ENCODE results near the gene IPO7. TPM values are rescaled to one million over a fixed set of nuclear protein-coding genes. Genes with fewer than 3 reads are reported as not detected.
A peak's percentile ranks its signal among the peaks of the same experiment; 100 is the strongest.

Gene IPO7
- total RNA-seq, 1 experiment from 2014 or later, result 78.9 TPM

DNA sequence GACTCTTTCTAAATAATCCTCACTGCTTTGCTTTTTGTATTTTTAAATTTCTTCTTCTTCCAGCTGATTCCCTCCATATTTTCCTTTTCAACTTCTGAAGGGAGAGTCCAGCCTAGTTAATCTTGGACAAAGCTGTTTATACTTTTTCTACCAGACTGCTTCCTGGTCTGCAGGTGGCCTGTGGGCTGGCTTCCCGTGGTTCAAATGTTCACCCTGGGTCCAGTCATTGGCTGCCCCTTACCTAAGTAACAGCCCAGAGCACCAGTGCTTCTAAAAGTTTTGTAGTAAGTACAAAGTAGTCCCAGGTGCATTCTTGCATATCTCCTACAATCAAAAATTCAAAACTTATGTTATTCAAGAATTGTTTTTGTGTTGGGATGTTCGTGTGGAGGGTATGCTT, 95.4 kb downstream of the IPO7 start:
- ChIA-PET POLR2A (ENCODE audit: unreplicated experiment) (no interaction called here), CTCF (no interaction called here)
- no peak overlapping the region for H2AFZ ChIP-seq (ENCODE audit: low read length)
- H3K79me2 ChIP-seq (ENCODE audit: low read length), result no peaks in the 10 kb centered on the region
- no peaks in the 10 kb centered on the region for H3K27me3 ChIP-seq (ENCODE audit: low read length)
- intact Hi-C loops (cut with micrococcal nuclease), result no loop called here
- BruUV-seq (replicated peaks), result no TSS peak
- ATAC-seq (no peak), DNase-seq (no peak)
- no peak overlapping the region for H3K27ac ChIP-seq (ENCODE audit: low read length)
- peaks cover 11% of the 10 kb centered on the region; the same call in 1 of the 2 replicates for H3K36me3 ChIP-seq (ENCODE audit: low read depth, low read length)
- TF ChIP-seq, protein P1, sequence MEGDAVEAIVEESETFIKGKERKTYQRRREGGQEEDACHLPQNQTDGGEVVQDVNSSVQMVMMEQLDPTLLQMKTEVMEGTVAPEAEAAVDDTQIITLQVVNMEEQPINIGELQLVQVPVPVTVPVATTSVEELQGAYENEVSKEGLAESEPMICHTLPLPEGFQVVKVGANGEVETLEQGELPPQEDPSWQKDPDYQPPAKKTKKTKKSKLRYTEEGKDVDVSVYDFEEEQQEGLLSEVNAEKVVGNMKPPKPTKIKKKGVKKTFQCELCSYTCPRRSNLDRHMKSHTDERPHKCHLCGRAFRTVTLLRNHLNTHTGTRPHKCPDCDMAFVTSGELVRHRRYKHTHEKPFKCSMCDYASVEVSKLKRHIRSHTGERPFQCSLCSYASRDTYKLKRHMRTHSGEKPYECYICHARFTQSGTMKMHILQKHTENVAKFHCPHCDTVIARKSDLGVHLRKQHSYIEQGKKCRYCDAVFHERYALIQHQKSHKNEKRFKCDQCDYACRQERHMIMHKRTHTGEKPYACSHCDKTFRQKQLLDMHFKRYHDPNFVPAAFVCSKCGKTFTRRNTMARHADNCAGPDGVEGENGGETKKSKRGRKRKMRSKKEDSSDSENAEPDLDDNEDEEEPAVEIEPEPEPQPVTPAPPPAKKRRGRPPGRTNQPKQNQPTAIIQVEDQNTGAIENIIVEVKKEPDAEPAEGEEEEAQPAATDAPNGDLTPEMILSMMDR (conservative IDR thresholded peaks at IDR 0.05; ENCODE audit: low read depth, low read length), result no peak
- TF ChIP-seq EZH2phosphoT487 (IDR thresholded peaks at IDR 0.05; ENCODE audit: borderline replicate concordance, low read length), result no peak
- no peak for TF ChIP-seq EZH2 (IDR thresholded peaks at IDR 0.05; ENCODE audit: low read length, unreplicated experiment)
- no peak overlapping the region for H3K9ac ChIP-seq (ENCODE audit: low read length)
- H3K4me3 ChIP-seq (ENCODE audit: low read length), result no peak overlapping the region
- H3F3A ChIP-seq (ENCODE audit: low read length, unreplicated experiment), result no peaks in the 10 kb centered on the region
- no peaks in the 10 kb centered on the region for H3K9me2 ChIP-seq (replicated peaks; ENCODE audit: low read length)
- H3K9me3 ChIP-seq (ENCODE audit: low read length), result no peaks in the 10 kb centered on the region
- no peaks in the 10 kb centered on the region for H3K4me1 ChIP-seq (ENCODE audit: insufficient read depth, low read length)
- no peaks in the 10 kb centered on the region for H4K20me1 ChIP-seq (ENCODE audit: low read length)
- no peak overlapping the region for H3K4me2 ChIP-seq (ENCODE audit: low read length)

DNA sequence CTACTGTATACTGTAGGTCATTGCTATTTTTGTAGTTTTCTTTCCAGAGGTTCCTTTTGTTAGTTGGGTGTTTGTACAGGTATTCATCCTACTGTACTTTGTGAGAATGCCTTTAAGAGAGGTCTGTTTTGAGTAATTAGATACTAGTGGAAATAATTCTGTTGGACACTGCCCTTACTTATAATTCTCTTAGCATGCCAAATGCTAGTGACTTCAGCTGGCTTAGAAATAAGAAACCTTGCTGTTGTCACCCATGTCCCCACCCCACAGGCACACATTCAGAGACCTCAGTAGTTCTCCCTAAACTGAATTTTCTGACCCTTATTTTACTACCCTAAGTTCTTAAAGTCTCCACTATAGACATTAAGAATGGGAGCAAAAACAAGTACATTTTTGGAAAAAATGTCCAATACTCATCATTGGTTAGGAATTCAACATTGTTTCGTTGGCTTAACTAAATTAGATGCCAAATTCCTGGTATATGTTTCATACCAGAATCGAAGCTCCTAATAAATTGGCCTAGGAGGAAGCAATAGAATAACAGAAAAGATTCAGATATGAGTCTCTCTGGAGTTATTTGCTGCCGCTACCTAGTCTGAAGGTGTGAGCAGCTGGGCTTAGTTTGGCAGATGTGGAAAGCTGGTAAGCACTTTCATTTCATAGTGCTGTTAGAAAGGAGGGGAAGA, 104.8 kb downstream of the IPO7 start:
- Histone ChIP-seq H3K36me3 (ENCODE audit: low read depth, low read length) (0 out of 2 replicates have a peak, but pooled peaks cover 5% of the 10 kb centered on the region), H3K79me2 (ENCODE audit: low read length) (no peaks in the 10 kb centered on the region), H3K4me2 (ENCODE audit: low read length) (peak overlapping the region; percentile 39; the same call in 1 of the 2 replicates), H3K27ac (ENCODE audit: low read length) (no peak overlapping the region), H3K9ac (ENCODE audit: low read length) (no peak overlapping the region), H3F3A (ENCODE audit: low read length, unreplicated experiment) (no peaks in the 10 kb centered on the region), H3K4me3 (ENCODE audit: low read length) (no peak overlapping the region), H3K27me3 (ENCODE audit: low read length) (no peaks in the 10 kb centered on the region), H3K9me3 (ENCODE audit: low read length) (no peaks in the 10 kb centered on the region), H3K4me1 (ENCODE audit: insufficient read depth, low read length) (0 out of 2 replicates have a peak, but pooled peaks cover 9% of the 10 kb centered on the region), H3K9me2 (replicated peaks; ENCODE audit: low read length) (no peaks in the 10 kb centered on the region), H4K20me1 (ENCODE audit: low read length) (no peaks in the 10 kb centered on the region), H2AFZ (ENCODE audit: low read length) (no peak overlapping the region)
- TF ChIP-seq EZH2phosphoT487 (IDR thresholded peaks at IDR 0.05; ENCODE audit: borderline replicate concordance, low read length), result no peak
- TF ChIP-seq, protein P1 (conservative IDR thresholded peaks at IDR 0.05; ENCODE audit: low read depth, low read length), result no peak
- no peak for TF ChIP-seq EZH2 (IDR thresholded peaks at IDR 0.05; ENCODE audit: low read length, unreplicated experiment)
- ATAC-seq (peak; percentile 42), DNase-seq (peak; percentile 36)
- intact Hi-C loops (cut with micrococcal nuclease), result no loop called here
- BruUV-seq (replicated peaks), result no TSS peak
- ChIA-PET CTCF (interaction anchor here (1.0 kb wide), 1 partner anchor 17 kb away, joined by 7 read pairs; no protein-coding TSS in a partner anchor), POLR2A (ENCODE audit: unreplicated experiment) (no interaction called here)

DNA sequence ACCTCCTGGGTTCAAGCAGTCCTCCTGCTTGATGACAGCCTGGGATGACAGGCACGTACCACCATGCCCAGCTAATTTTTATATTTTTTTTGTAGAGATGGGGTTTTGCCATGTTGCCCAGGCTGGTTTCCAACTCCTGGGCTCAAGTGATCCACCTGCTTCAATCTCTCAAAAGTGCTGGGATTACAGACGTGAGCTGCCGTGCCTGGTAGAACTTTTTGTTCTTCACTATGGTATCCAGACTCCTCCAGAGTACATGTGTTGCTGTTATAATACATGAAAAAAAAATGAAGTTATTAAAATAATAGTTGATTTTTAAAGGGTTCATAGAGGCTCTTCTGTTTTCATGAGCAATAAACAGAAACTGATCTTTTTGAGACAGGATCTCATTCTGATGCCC, 105.9 kb downstream of the IPO7 start:
- POLR2A ChIA-PET (ENCODE audit: unreplicated experiment), result interaction anchor here (0.6 kb wide), 1 partner anchor 159 kb away, joined by 3 read pairs; no protein-coding TSS in a partner anchor
- Histone ChIP-seq H3K9me2 (replicated peaks; ENCODE audit: low read length) (no peaks in the 10 kb centered on the region), H2AFZ (ENCODE audit: low read length) (no peak overlapping the region), H3K27ac (ENCODE audit: low read length) (no peak overlapping the region), H3F3A (ENCODE audit: low read length, unreplicated experiment) (no peaks in the 10 kb centered on the region), H3K4me3 (ENCODE audit: low read length) (no peak overlapping the region), H4K20me1 (ENCODE audit: low read length) (no peaks in the 10 kb centered on the region), H3K79me2 (ENCODE audit: low read length) (no peaks in the 10 kb centered on the region), H3K4me2 (ENCODE audit: low read length) (no peak overlapping the region), H3K9ac (ENCODE audit: low read length) (no peak overlapping the region), H3K27me3 (ENCODE audit: low read length) (no peaks in the 10 kb centered on the region), H3K4me1 (ENCODE audit: insufficient read depth, low read length) (0 out of 2 replicates have a peak, but pooled peaks cover 9% of the 10 kb centered on the region), H3K36me3 (ENCODE audit: low read depth, low read length) (0 out of 2 replicates have a peak, but pooled peaks cover 5% of the 10 kb centered on the region), H3K9me3 (ENCODE audit: low read length) (no peaks in the 10 kb centered on the region)
- no TSS peak for BruUV-seq (replicated peaks)
- intact Hi-C loops (cut with micrococcal nuclease), result no loop called here
- ATAC-seq (no peak), DNase-seq (no peak)
- TF ChIP-seq EZH2phosphoT487 (IDR thresholded peaks at IDR 0.05; ENCODE audit: borderline replicate concordance, low read length) (no peak), EZH2 (IDR thresholded peaks at IDR 0.05; ENCODE audit: low read length, unreplicated experiment) (no peak)
- TF ChIP-seq, protein P1 (conservative IDR thresholded peaks at IDR 0.05; ENCODE audit: low read depth, low read length), result no peak
- CTCF ChIA-PET, result interaction anchor here (0.6 kb wide), 1 partner anchor 1837 kb away, joined by 5 read pairs; no protein-coding TSS in a partner anchor

Measured in PC-3 (cell line).